Fibroblast of lung (primary cell): Measurements from ENCODE around the gene PCBP4. TPM values are rescaled to one million over a fixed set of nuclear protein-coding genes. Genes with fewer than 3 reads are reported as not detected.

Experiments used
- DNase-seq, 2 donors: peaks; one replicate each; pipeline versions ENCODE4 v3.0.0 to v3.0.0-alpha.2; 2010; ENCODE audit warnings: low read depth in 2 of 2
- H2AFZ ChIP-seq: 2 replicates; pipeline ENCODE4 v1.5.1; 2012; ENCODE audit warnings: low read length, control low read depth, inconsistent platforms
- H3K27ac ChIP-seq: 2 replicates; pipeline ENCODE4 v1.5.1; 2011; ENCODE audit warnings: low read length, control low read depth; ENCODE audit not compliant: insufficient read depth
- H3K27me3 ChIP-seq: 2 replicates; pipeline ENCODE4 v1.5.1; 2011; ENCODE audit warnings: mild to moderate bottlenecking, low read length; ENCODE audit not compliant: control insufficient read depth, insufficient read depth
- H3K36me3 ChIP-seq: 2 replicates; pipeline ENCODE4 v1.5.1; 2011; ENCODE audit warnings: low read length; ENCODE audit not compliant: control insufficient read depth, insufficient read depth
- H3K4me1 ChIP-seq: 2 replicates; pipeline ENCODE4 v1.5.1; 2011; ENCODE audit warnings: low read length; ENCODE audit not compliant: control insufficient read depth, insufficient read depth; ENCODE audit errors: extremely low read depth
- H3K4me2 ChIP-seq: 2 replicates; pipeline ENCODE4 v1.5.1; 2011; ENCODE audit warnings: low read length, control low read depth; ENCODE audit not compliant: insufficient read depth; ENCODE audit errors: extremely low read depth
- H3K4me3 ChIP-seq, 4 experiments: fragments of 200-600 bp in 1 of 4; sonication (generic) in 1 of 4; replicated peaks in 1 of 4; 2 replicates each; pipeline ENCODE4 v1.5.1; 2011 to 2016; ENCODE audit warnings: low read length in 4 of 4, low read depth in 3 of 4, mild to moderate bottlenecking in 3 of 4, control low read depth in 2 of 4, inconsistent platforms in 1 of 4, mixed read lengths in 1 of 4; ENCODE audit not compliant: insufficient read depth in 1 of 4; ENCODE audit errors: control extremely low read depth in 1 of 4
- H3K79me2 ChIP-seq: 2 replicates; pipeline ENCODE4 v1.5.1; 2012; ENCODE audit warnings: mild to moderate bottlenecking, low read length, inconsistent platforms; ENCODE audit not compliant: control insufficient read depth, insufficient read depth
- H3K9ac ChIP-seq: 2 replicates; pipeline ENCODE4 v1.5.1; 2011; ENCODE audit warnings: mild to moderate bottlenecking, low read length, control low read depth; ENCODE audit not compliant: insufficient read depth
- H3K9me3 ChIP-seq: 2 replicates; pipeline ENCODE4 v1.5.1; 2012; ENCODE audit warnings: low read depth, low read length; ENCODE audit not compliant: control insufficient read depth, insufficient read depth
- H4K20me1 ChIP-seq: 2 replicates; pipeline ENCODE4 v1.5.1; 2011; ENCODE audit warnings: low read length; ENCODE audit not compliant: control insufficient read depth, insufficient read depth; ENCODE audit errors: extremely low read depth
- CTCF ChIP-seq, 2 donors: IDR thresholded peaks in 1 of 2; conservative IDR thresholded peaks in 1 of 2; 1 replicate in 1 of 2; 2 replicates in 1 of 2; pipeline ENCODE4 v1.5.1; 2011 to 2012; ENCODE audit warnings: low read length in 2 of 2, control low read depth in 1 of 2, inconsistent platforms in 1 of 2, low read depth in 1 of 2, mild to moderate bottlenecking in 1 of 2
- EZH2 ChIP-seq: IDR thresholded peaks from 2 replicates; pipeline ENCODE4 v1.5.1; 2012; ENCODE audit warnings: low read length, control low read depth, mild to moderate bottlenecking; ENCODE audit errors: missing control alignments
- polyA plus RNA-seq, 2 donors: library from polyadenylated mRNA; depleted of rRNA in 1 of 2; stranded (reverse) in 1 of 2; unstranded in 1 of 2; fragments of >200 nt; gene quantifications; 2 replicates each; pipeline ENCODE4 v1.2.1, GENCODE V29; 2011 to 2012; ENCODE audit warnings: missing spikeins in 1 of 2
- total RNA-seq: library from RNA; depleted of rRNA; stranded (reverse); fragments of >200 nt; gene quantifications from 2 replicates; pipeline ENCODE4 v1.2.1, GENCODE V29; 2014

PCBP4 gene
- total and polyA plus RNA-seq, 2 donors (not counting 1 experiment from before 2014, with no cell fraction given): 40.2 to 46.2 TPM

GRCh38 chr3:51987568-51987967 lies 20.3 kb upstream of the PCBP4 start:
- Histone ChIP-seq H3K36me3 (peaks cover 10% of the 10 kb centered on the region), H3K27me3 (no peaks in the 10 kb centered on the region), H3K4me1 (peaks cover 7% of the 10 kb centered on the region), H3K4me2 (no peak overlapping the region), H3K4me3 (no peak overlapping the region), H3K79me2 (peaks cover 5% of the 10 kb centered on the region), H2AFZ (no peak overlapping the region), H4K20me1 (no peaks in the 10 kb centered on the region), H3K27ac (no peak overlapping the region), H3K9me3 (no peaks in the 10 kb centered on the region), H3K9ac (no peak overlapping the region)
- TF ChIP-seq CTCF (conservative IDR thresholded peaks at IDR 0.05 in 1 of 2, IDR thresholded peaks at IDR 0.05 in 1 of 2; ENCODE audit: low read depth in 1 of 2, low read length in 2 of 2) (no peak), EZH2 (no peak)
- DNase-seq: no peak

GRCh38 chr3:51986010-51986947 lies 19.0 kb upstream of the PCBP4 start:
- no peak overlapping the region for H3K4me2 ChIP-seq
- TF ChIP-seq EZH2 (no peak), CTCF (conservative IDR thresholded peaks at IDR 0.05 in 1 of 2, IDR thresholded peaks at IDR 0.05 in 1 of 2; ENCODE audit: low read depth in 1 of 2, low read length in 2 of 2) (no peak)
- no peaks in the 10 kb centered on the region for H4K20me1 ChIP-seq
- H3K27ac ChIP-seq: no peak overlapping the region
- H3K79me2 ChIP-seq: peaks cover 4% of the 10 kb centered on the region
- H2AFZ ChIP-seq: no peak overlapping the region
- H3K9me3 ChIP-seq: no peaks in the 10 kb centered on the region
- H3K9ac ChIP-seq: no peak overlapping the region
- H3K27me3 ChIP-seq: no peaks in the 10 kb centered on the region
- H3K4me1 ChIP-seq: peaks cover 7% of the 10 kb centered on the region
- peaks cover 2% of the 10 kb centered on the region for H3K36me3 ChIP-seq
- H3K4me3 ChIP-seq: no peak overlapping the region
- DNase-seq: no peak

- DNase-seq: no peak
- TF ChIP-seq CTCF (conservative IDR thresholded peaks at IDR 0.05 in 1 of 2, IDR thresholded peaks at IDR 0.05 in 1 of 2; ENCODE audit: low read depth in 1 of 2, low read length in 2 of 2) (no peak), EZH2 (no peak)
- Histone ChIP-seq H3K36me3 (peaks cover 4% of the 10 kb centered on the region), H4K20me1 (no peaks in the 10 kb centered on the region), H3K9ac (no peak overlapping the region), H3K27me3 (no peaks in the 10 kb centered on the region), H2AFZ (no peak overlapping the region), H3K79me2 (peaks cover 6% of the 10 kb centered on the region), H3K9me3 (no peaks in the 10 kb centered on the region), H3K27ac (no peak overlapping the region), H3K4me2 (no peak overlapping the region), H3K4me3 (no peak overlapping the region), H3K4me1 (peaks cover 7% of the 10 kb centered on the region)
Observed at GRCh38 chr3:51985063-51985462, 17.8 kb upstream of the PCBP4 start.
